OCI-LY1 (cell line): ENCODE data around the gene GFOD1.

Experiments used
- EZH2 ChIP-seq: fragments of 200-600 bp; sonication (generic), shearing (Covaris generic); IDR thresholded peaks from 2 replicates; pipeline ENCODE4 v1.8.0; 2017; ENCODE audit warnings: borderline replicate concordance, mixed run types, mild to moderate bottlenecking, antibody characterized with exemption, low read length, moderate library complexity, mixed read lengths
- TF ChIP-seq, protein P1 (sequence below): fragments of 200-600 bp; sonication (generic), shearing (Covaris generic); IDR thresholded peaks from 2 replicates; pipeline ENCODE4 v1.5.1; 2017; ENCODE audit warnings: mild to moderate bottlenecking, antibody characterized with exemption, low read length, moderate library complexity, mixed read lengths

DNA sequence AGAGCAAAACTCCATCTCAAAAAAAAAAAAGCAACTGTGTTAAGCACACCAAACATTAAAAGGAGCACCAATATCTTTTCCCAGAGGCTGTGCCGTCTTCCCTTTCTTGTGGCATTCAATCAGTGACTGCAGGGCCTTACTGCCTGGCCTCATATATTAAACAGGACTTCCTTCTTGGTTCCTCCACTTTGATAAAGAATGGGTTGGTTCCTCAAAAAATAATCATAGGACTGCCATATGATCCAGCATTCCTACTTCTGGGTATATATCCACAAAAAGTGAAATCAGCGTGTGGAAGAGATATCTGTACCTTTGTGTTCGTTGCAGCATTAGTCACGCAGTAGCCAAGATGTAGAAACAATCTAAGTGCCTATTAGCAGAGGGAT, 40.3 kb upstream of the GFOD1 start:
- TF ChIP-seq, protein P1, sequence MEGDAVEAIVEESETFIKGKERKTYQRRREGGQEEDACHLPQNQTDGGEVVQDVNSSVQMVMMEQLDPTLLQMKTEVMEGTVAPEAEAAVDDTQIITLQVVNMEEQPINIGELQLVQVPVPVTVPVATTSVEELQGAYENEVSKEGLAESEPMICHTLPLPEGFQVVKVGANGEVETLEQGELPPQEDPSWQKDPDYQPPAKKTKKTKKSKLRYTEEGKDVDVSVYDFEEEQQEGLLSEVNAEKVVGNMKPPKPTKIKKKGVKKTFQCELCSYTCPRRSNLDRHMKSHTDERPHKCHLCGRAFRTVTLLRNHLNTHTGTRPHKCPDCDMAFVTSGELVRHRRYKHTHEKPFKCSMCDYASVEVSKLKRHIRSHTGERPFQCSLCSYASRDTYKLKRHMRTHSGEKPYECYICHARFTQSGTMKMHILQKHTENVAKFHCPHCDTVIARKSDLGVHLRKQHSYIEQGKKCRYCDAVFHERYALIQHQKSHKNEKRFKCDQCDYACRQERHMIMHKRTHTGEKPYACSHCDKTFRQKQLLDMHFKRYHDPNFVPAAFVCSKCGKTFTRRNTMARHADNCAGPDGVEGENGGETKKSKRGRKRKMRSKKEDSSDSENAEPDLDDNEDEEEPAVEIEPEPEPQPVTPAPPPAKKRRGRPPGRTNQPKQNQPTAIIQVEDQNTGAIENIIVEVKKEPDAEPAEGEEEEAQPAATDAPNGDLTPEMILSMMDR = no peak
- no peak for TF ChIP-seq EZH2
